ENCODE measurements around the gene JMJD1C. TPM values are rescaled to one million over a fixed set of nuclear protein-coding genes. Genes with fewer than 3 reads are reported as not detected.
"Not testable (repeated sequence)": the region's sequence is repeated elsewhere in the genome, so short reads cannot be mapped to it uniquely, and the experiment has no call there.

JMJD1C gene
- total RNA-seq, 1 donor from 2014 or later, result 68.7 TPM

- H3K9me3 Mint-ChIP-seq, result peaks cover 6% of the 10 kb centered on the region
- H3K36me3 Mint-ChIP-seq (ENCODE audit: low read depth), result peaks cover 16% of the 10 kb centered on the region
- H3K27ac Mint-ChIP-seq (ENCODE audit: unreplicated experiment), result no peak overlapping the region
- H3K4me1 Mint-ChIP-seq, result peaks cover 5% of the 10 kb centered on the region
- no peak overlapping the region for H3K4me3 Mint-ChIP-seq
- no peaks in the 10 kb centered on the region for H3K27me3 Mint-ChIP-seq (ENCODE audit: low read depth)
- no peak for DNase-seq (ENCODE audit: low read depth, low spot score)
- no peak for TF ChIP-seq CTCF (conservative IDR thresholded peaks at IDR 0.05)
Observed at GRCh38 chr10:63348245-63348850, 117.4 kb downstream of the JMJD1C start.

DNA sequence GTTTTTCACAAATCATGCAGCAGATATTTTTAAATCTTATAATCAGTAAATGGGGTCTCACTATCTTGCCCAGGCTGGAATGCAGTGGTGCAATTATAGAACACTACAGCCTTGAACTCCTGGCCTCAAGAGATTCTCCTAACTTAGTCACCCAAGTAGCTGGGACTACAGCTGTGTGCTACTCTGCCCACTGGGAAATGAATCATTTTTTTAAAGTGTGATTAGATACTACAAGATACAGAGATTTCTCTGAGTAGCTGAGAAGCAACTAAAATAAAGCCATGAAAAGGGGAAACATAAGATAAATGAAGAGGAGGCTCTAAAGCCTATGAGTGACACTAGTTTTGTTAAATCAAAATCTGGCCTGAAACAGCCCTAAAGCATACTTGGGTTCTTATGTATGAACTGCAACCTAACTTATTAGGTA lies 119.7 kb downstream of the JMJD1C start:
- H3K27me3 Mint-ChIP-seq (ENCODE audit: low read depth), result no peaks in the 10 kb centered on the region
- H3K9me3 Mint-ChIP-seq, result peaks cover 2% of the 10 kb centered on the region
- H3K36me3 Mint-ChIP-seq (ENCODE audit: low read depth), result peaks cover 6% of the 10 kb centered on the region
- H3K4me3 Mint-ChIP-seq, result no peak overlapping the region
- DNase-seq (ENCODE audit: low read depth, low spot score), result no peak
- H3K4me1 Mint-ChIP-seq, result peaks cover 6% of the 10 kb centered on the region
- no peak overlapping the region for H3K27ac Mint-ChIP-seq (ENCODE audit: unreplicated experiment)
- TF ChIP-seq CTCF (conservative IDR thresholded peaks at IDR 0.05), result no peak

GRCh38 chr10:63344269-63344668 lies 121.5 kb downstream of the JMJD1C start:
- H3K9me3 Mint-ChIP-seq, result peaks cover 2% of the 10 kb centered on the region
- H3K27me3 Mint-ChIP-seq (ENCODE audit: low read depth), result no peaks in the 10 kb centered on the region
- peaks cover 5% of the 10 kb centered on the region for H3K36me3 Mint-ChIP-seq (ENCODE audit: low read depth)
- DNase-seq (ENCODE audit: low read depth, low spot score), result no peak
- TF ChIP-seq CTCF (conservative IDR thresholded peaks at IDR 0.05), result no peak
- H3K4me1 Mint-ChIP-seq, result peaks cover 7% of the 10 kb centered on the region
- H3K4me3 Mint-ChIP-seq, result no peak overlapping the region
- no peak overlapping the region for H3K27ac Mint-ChIP-seq (ENCODE audit: unreplicated experiment)

- no peak for DNase-seq (ENCODE audit: low read depth, low spot score)
- Mint-ChIP-seq H3K4me3 (no peak overlapping the region), H3K27me3 (ENCODE audit: low read depth) (no peaks in the 10 kb centered on the region), H3K9me3 (peaks cover 2% of the 10 kb centered on the region), H3K4me1 (peaks cover 11% of the 10 kb centered on the region), H3K27ac (ENCODE audit: unreplicated experiment) (no peak overlapping the region), H3K36me3 (ENCODE audit: low read depth) (peaks cover 2% of the 10 kb centered on the region)
- no peak for TF ChIP-seq CTCF (conservative IDR thresholded peaks at IDR 0.05)
Observed at GRCh38 chr10:63343476-63343875, 122.3 kb downstream of the JMJD1C start.

GRCh38 chr10:63339640-63340039 lies 126.1 kb downstream of the JMJD1C start:
- not testable (repeated sequence) for H3K36me3 Mint-ChIP-seq (ENCODE audit: low read depth); H3K4me3 Mint-ChIP-seq; DNase-seq (ENCODE audit: low read depth, low spot score); H3K27ac Mint-ChIP-seq (ENCODE audit: unreplicated experiment); H3K9me3 Mint-ChIP-seq; H3K27me3 Mint-ChIP-seq (ENCODE audit: low read depth)
- H3K4me1 Mint-ChIP-seq, result peaks cover 11% of the 10 kb centered on the region

GRCh38 chr10:63337455-63338251 lies 128.1 kb downstream of the JMJD1C start:
- H3K4me3 Mint-ChIP-seq, result no peak overlapping the region
- no peak for DNase-seq (ENCODE audit: low read depth, low spot score)
- H3K27ac Mint-ChIP-seq (ENCODE audit: unreplicated experiment), result no peak overlapping the region
- H3K4me1 Mint-ChIP-seq, result peaks cover 11% of the 10 kb centered on the region
- H3K9me3 Mint-ChIP-seq, result no peaks in the 10 kb centered on the region
- no peaks in the 10 kb centered on the region for H3K36me3 Mint-ChIP-seq (ENCODE audit: low read depth)
- no peak for TF ChIP-seq CTCF (conservative IDR thresholded peaks at IDR 0.05)
- no peaks in the 10 kb centered on the region for H3K27me3 Mint-ChIP-seq (ENCODE audit: low read depth)

All from neural crest cell (in vitro differentiated cells).